SJSA1 (cell line): ENCODE measurements around the gene WDR19. TPM values are rescaled to one million over a fixed set of nuclear protein-coding genes. Genes with fewer than 3 reads are reported as not detected.
A peak's percentile ranks its signal among the peaks of the same experiment; 100 is the strongest.
"Not testable (repeated sequence)": the region's sequence is repeated elsewhere in the genome, so short reads cannot be mapped to it uniquely, and the experiment has no call there.

Experiments used
- DNase-seq, 2 experiments: peaks; one replicate each; pipeline ENCODE4 v3.0.0-alpha.2; 2015 to 2020; ENCODE audit warnings: low spot score in 2 of 2, low read depth in 1 of 2
- H3K27ac ChIP-seq: fragments of 250-450 bp; sonication (Bioruptor Pico); 2 replicates; pipeline ENCODE4 v1.5.1; 2020; ENCODE audit warnings: mild to moderate bottlenecking, moderate library complexity
- H3K27me3 ChIP-seq: fragments of 250-450 bp; sonication (Bioruptor Pico); replicated peaks from 2 replicates; pipeline ENCODE4 v1.5.1; 2020; ENCODE audit warnings: mild to moderate bottlenecking, moderate library complexity
- H3K36me3 ChIP-seq: fragments of 250-450 bp; sonication (Bioruptor Pico); 2 replicates; pipeline ENCODE4 v1.5.1; 2020; ENCODE audit warnings: mild to moderate bottlenecking
- H3K4me1 ChIP-seq: fragments of 250-450 bp; sonication (Bioruptor Pico); replicated peaks from 2 replicates; pipeline ENCODE4 v1.6.1; 2021; ENCODE audit warnings: mild to moderate bottlenecking
- H3K4me3 ChIP-seq: fragments of 250-450 bp; sonication (Bioruptor Pico); 2 replicates; pipeline ENCODE4 v1.5.1; 2020; ENCODE audit warnings: mild to moderate bottlenecking
- H3K9me3 ChIP-seq: fragments of 250-450 bp; sonication (Bioruptor Pico); replicated peaks from 2 replicates; pipeline ENCODE4 v1.5.1; 2020; ENCODE audit warnings: mild to moderate bottlenecking
- total RNA-seq: library from RNA; depleted of rRNA; stranded (reverse); fragments of >200 nt; shearing (Covaris generic); gene quantifications from 2 replicates; pipeline ENCODE4 v1.2.3, GENCODE V29; 2014

Gene WDR19
- total RNA-seq, 1 experiment from 2014 or later: 11.1 TPM

GRCh38 chr4:39243462-39243861 lies 61.1 kb downstream of the WDR19 start:
- Histone ChIP-seq H3K4me3 (no peak overlapping the region), H3K9me3 (no peaks in the 10 kb centered on the region), H3K36me3 (no peaks in the 10 kb centered on the region), H3K4me1 (no peaks in the 10 kb centered on the region), H3K27me3 (no peaks in the 10 kb centered on the region), H3K27ac (no peak overlapping the region)
- no peak for DNase-seq

- Histone ChIP-seq H3K27ac (peak overlapping the region; percentile 99), H3K4me1 (peaks cover 43% of the 10 kb centered on the region), H3K36me3 (no peaks in the 10 kb centered on the region), H3K9me3 (no peaks in the 10 kb centered on the region), H3K4me3 (no peak overlapping the region), H3K27me3 (no peaks in the 10 kb centered on the region)
- DNase-seq: peak; percentile 59 to 86
Measured at GRCh38 chr4:39255266-39255665, 72.9 kb downstream of the WDR19 start.

- Histone ChIP-seq H3K27me3 (no peaks in the 10 kb centered on the region), H3K4me1 (peaks cover 47% of the 10 kb centered on the region), H3K9me3 (no peaks in the 10 kb centered on the region), H3K27ac (peak overlapping the region; percentile 99), H3K36me3 (no peaks in the 10 kb centered on the region; the same call in 1 of the 2 replicates), H3K4me3 (no peak overlapping the region)
- peak in 1 of 2 experiments; percentile 57 for DNase-seq
Measured at GRCh38 chr4:39255871-39256270, 73.5 kb downstream of the WDR19 start.

- no peak for DNase-seq
Measured at GRCh38 chr4:39256436-39256835, 74.1 kb downstream of the WDR19 start.

GRCh38 chr4:39259571-39260330 lies 77.4 kb downstream of the WDR19 start:
- peak overlapping the region; percentile 82 for H3K27ac ChIP-seq
- no peaks in the 10 kb centered on the region for H3K27me3 ChIP-seq
- DNase-seq: peak in 1 of 2 experiments; percentile 58
- H3K4me1 ChIP-seq: peaks cover 39% of the 10 kb centered on the region
- H3K4me3 ChIP-seq: no peak overlapping the region
- no peaks in the 10 kb centered on the region; the same call in 1 of the 2 replicates for H3K36me3 ChIP-seq
- H3K9me3 ChIP-seq: no peaks in the 10 kb centered on the region

More at GRCh38 chr4:39256436-39256835, 74.1 kb downstream of the WDR19 start:
- H3K27ac ChIP-seq: peak overlapping the region; percentile 99
- no peaks in the 10 kb centered on the region for H3K27me3 ChIP-seq
- no peaks in the 10 kb centered on the region; the same call in 1 of the 2 replicates for H3K36me3 ChIP-seq
- no peak overlapping the region for H3K4me3 ChIP-seq
- H3K4me1 ChIP-seq: peaks cover 47% of the 10 kb centered on the region
- H3K9me3 ChIP-seq: no peaks in the 10 kb centered on the region

GRCh38 chr4:39263895-39264294 lies 81.6 kb downstream of the WDR19 start:
- Histone ChIP-seq H3K9me3 (no peaks in the 10 kb centered on the region), H3K36me3 (no peaks in the 10 kb centered on the region; the same call in 1 of the 2 replicates), H3K27ac (no peak overlapping the region), H3K4me3 (no peak overlapping the region), H3K27me3 (no peaks in the 10 kb centered on the region), H3K4me1 (peaks cover 18% of the 10 kb centered on the region)
- no peak for DNase-seq

- Histone ChIP-seq H3K27me3 (no peaks in the 10 kb centered on the region), H3K27ac (no peak overlapping the region), H3K4me1 (no peaks in the 10 kb centered on the region), H3K9me3 (no peaks in the 10 kb centered on the region), H3K36me3 (no peaks in the 10 kb centered on the region), H3K4me3 (no peak overlapping the region)
- DNase-seq: no peak
Measured at GRCh38 chr4:39274503-39274902, 92.2 kb downstream of the WDR19 start.

GRCh38 chr4:39277661-39278060 lies 95.3 kb downstream of the WDR19 start:
- H3K27me3 ChIP-seq, H3K36me3 ChIP-seq, DNase-seq, H3K27ac ChIP-seq, H3K9me3 ChIP-seq, H3K4me3 ChIP-seq, H3K4me1 ChIP-seq: not testable (repeated sequence)

- Histone ChIP-seq H3K4me3 (no peak overlapping the region), H3K9me3 (no peaks in the 10 kb centered on the region), H3K27me3 (no peaks in the 10 kb centered on the region), H3K36me3 (no peaks in the 10 kb centered on the region), H3K4me1 (no peaks in the 10 kb centered on the region), H3K27ac (no peak overlapping the region)
- DNase-seq: no peak
Measured at GRCh38 chr4:39278476-39278875, 96.1 kb downstream of the WDR19 start.

GRCh38 chr4:39279416-39279815 lies 97.1 kb downstream of the WDR19 start:
- H3K4me1 ChIP-seq: no peaks in the 10 kb centered on the region
- DNase-seq: no peak
- H3K4me3 ChIP-seq: no peak overlapping the region
- H3K36me3 ChIP-seq: no peaks in the 10 kb centered on the region
- no peaks in the 10 kb centered on the region for H3K9me3 ChIP-seq
- H3K27ac ChIP-seq: no peak overlapping the region
- no peaks in the 10 kb centered on the region for H3K27me3 ChIP-seq

- H3K4me3 ChIP-seq: no peak overlapping the region
- H3K27ac ChIP-seq: no peak overlapping the region
- no peaks in the 10 kb centered on the region for H3K36me3 ChIP-seq
- no peaks in the 10 kb centered on the region for H3K27me3 ChIP-seq
- no peaks in the 10 kb centered on the region for H3K9me3 ChIP-seq
- no peak for DNase-seq
- no peaks in the 10 kb centered on the region for H3K4me1 ChIP-seq
Measured at GRCh38 chr4:39280770-39281169, 98.4 kb downstream of the WDR19 start.

- DNase-seq: no peak
- Histone ChIP-seq H3K36me3 (peaks cover 5% of the 10 kb centered on the region), H3K27me3 (no peaks in the 10 kb centered on the region), H3K4me1 (no peaks in the 10 kb centered on the region), H3K4me3 (no peak overlapping the region), H3K27ac (no peak overlapping the region), H3K9me3 (no peaks in the 10 kb centered on the region)
Measured at GRCh38 chr4:39285111-39285795, 102.9 kb downstream of the WDR19 start.

GRCh38 chr4:39285853-39286252 lies 103.5 kb downstream of the WDR19 start:
- no peak for DNase-seq
- Histone ChIP-seq H3K4me1 (no peaks in the 10 kb centered on the region), H3K27me3 (no peaks in the 10 kb centered on the region), H3K27ac (no peak overlapping the region), H3K9me3 (no peaks in the 10 kb centered on the region), H3K4me3 (no peak overlapping the region), H3K36me3 (peaks cover 5% of the 10 kb centered on the region)

GRCh38 chr4:39286263-39286662 lies 103.9 kb downstream of the WDR19 start:
- Histone ChIP-seq H3K4me3 (no peak overlapping the region), H3K9me3 (no peaks in the 10 kb centered on the region), H3K27me3 (no peaks in the 10 kb centered on the region), H3K27ac (no peak overlapping the region), H3K36me3 (peaks cover 6% of the 10 kb centered on the region), H3K4me1 (no peaks in the 10 kb centered on the region)
- no peak for DNase-seq
